Activated CD4-positive, alpha-beta T cell treated with anti-CD3 and anti-CD28 coated beads, Interleukin-2, amount 50 U/mL, for 4 hours (primary cell): ENCODE results near the gene CYP26A1.
A peak's percentile ranks its signal among the peaks of the same experiment; 100 is the strongest.
"Not testable (repeated sequence)": the region's sequence is repeated elsewhere in the genome, so short reads cannot be mapped to it uniquely, and the experiment has no call there.

ENCODE experiments used
- DNase-seq, 2 experiments: peaks; one replicate each; pipeline ENCODE4 v3.0.0-alpha.2; 2020

CYP26A1 gene

GRCh38 chr10:93080350-93081046 is 6.8 kb downstream of the CYP26A1 start:
- peak; percentile 30 to 31 for DNase-seq

GRCh38 chr10:93081318-93081717 is 7.6 kb downstream of the CYP26A1 start:
- DNase-seq, result no peak

GRCh38 chr10:93081834-93082233 is 8.1 kb downstream of the CYP26A1 start:
- no peak for DNase-seq

GRCh38 chr10:93083743-93084539 is 10.2 kb downstream of the CYP26A1 start:
- no peak for DNase-seq

GRCh38 chr10:93085272-93085859 is 11.7 kb downstream of the CYP26A1 start:
- DNase-seq, result no peak

GRCh38 chr10:93086289-93086688 is 12.6 kb downstream of the CYP26A1 start:
- no peak for DNase-seq

GRCh38 chr10:93087846-93088245 is 14.2 kb downstream of the CYP26A1 start:
- DNase-seq, result no peak

- DNase-seq, result no peak
Measured at GRCh38 chr10:93088466-93088865, 14.8 kb downstream of the CYP26A1 start.

- no peak for DNase-seq
Measured at GRCh38 chr10:93090619-93091018, 16.9 kb downstream of the CYP26A1 start.

- DNase-seq, result no peak
Measured at GRCh38 chr10:93091960-93092359, 18.3 kb downstream of the CYP26A1 start.

- no peak for DNase-seq
Measured at GRCh38 chr10:93095225-93095624, 21.5 kb downstream of the CYP26A1 start.

- no peak for DNase-seq
Measured at GRCh38 chr10:93096901-93097300, 23.2 kb downstream of the CYP26A1 start.

- no peak for DNase-seq
Measured at GRCh38 chr10:93097386-93097785, 23.7 kb downstream of the CYP26A1 start.

- no peak for DNase-seq
Measured at GRCh38 chr10:93098816-93099215, 25.1 kb downstream of the CYP26A1 start.

- no peak for DNase-seq
Measured at GRCh38 chr10:93099670-93100069, 26.0 kb downstream of the CYP26A1 start.

- DNase-seq, result not testable (repeated sequence)
Measured at GRCh38 chr10:93101148-93101547, 27.5 kb downstream of the CYP26A1 start.

GRCh38 chr10:93103953-93104352 is 30.3 kb downstream of the CYP26A1 start:
- DNase-seq, result no peak

- no peak for DNase-seq
Measured at GRCh38 chr10:93106631-93107072, 33.0 kb downstream of the CYP26A1 start.

GRCh38 chr10:93110472-93111146 is 36.9 kb downstream of the CYP26A1 start:
- no peak for DNase-seq

- DNase-seq, result no peak
Measured at GRCh38 chr10:93113042-93113441, 39.3 kb downstream of the CYP26A1 start.

- peak; percentile 63 to 67 for DNase-seq
Measured at GRCh38 chr10:93115661-93116383, 42.1 kb downstream of the CYP26A1 start.

- no peak for DNase-seq
Measured at GRCh38 chr10:93121311-93121710, 47.6 kb downstream of the CYP26A1 start.

GRCh38 chr10:93123766-93124165 is 50.1 kb downstream of the CYP26A1 start:
- no peak for DNase-seq
